Type B pancreatic cell (in vitro differentiated cells): ENCODE measurements around the gene ZWILCH. TPM values are rescaled to one million over a fixed set of nuclear protein-coding genes. Genes with fewer than 3 reads are reported as not detected.

Source experiments
- DNase-seq: peaks from one replicate; pipeline ENCODE4 v3.0.0; 2021; ENCODE audit warnings: mixed read lengths; ENCODE audit not compliant: unreplicated experiment; ENCODE audit errors: extremely low spot score
- H3K27ac Mint-ChIP-seq: 2 replicates; pipeline ENCODE4 v1.8.0; 2021; ENCODE audit warnings: mild to moderate bottlenecking, mixed read lengths
- H3K27me3 Mint-ChIP-seq: 2 replicates; pipeline ENCODE4 v1.8.0; 2021; ENCODE audit warnings: mixed read lengths
- H3K36me3 Mint-ChIP-seq: 2 replicates; pipeline ENCODE4 v1.8.0; 2021; ENCODE audit warnings: mixed read lengths
- H3K4me1 Mint-ChIP-seq: one replicate; pipeline ENCODE4 v1.8.0; 2021; ENCODE audit warnings: mixed read lengths; ENCODE audit not compliant: unreplicated experiment
- H3K4me3 Mint-ChIP-seq: 2 replicates; pipeline ENCODE4 v1.8.0; 2021; ENCODE audit warnings: mild to moderate bottlenecking, mixed read lengths
- H3K9me3 Mint-ChIP-seq: 2 replicates; pipeline ENCODE4 v1.8.0; 2021; ENCODE audit warnings: mixed read lengths
- CTCF ChIP-seq: fragments of 200-600 bp; sonication (generic); conservative IDR thresholded peaks from 2 replicates; pipeline ENCODE4 v1.5.0; 2021; ENCODE audit warnings: antibody characterized with exemption, mild to moderate bottlenecking
- total RNA-seq: library from RNA; stranded (reverse); gene quantifications from 2 replicates; pipeline ENCODE4 v1.2.1, GENCODE V29; 2021; ENCODE audit warnings: low replicate concordance

ZWILCH gene
- total RNA-seq, 1 donor from 2014 or later: 23.2 TPM

DNA sequence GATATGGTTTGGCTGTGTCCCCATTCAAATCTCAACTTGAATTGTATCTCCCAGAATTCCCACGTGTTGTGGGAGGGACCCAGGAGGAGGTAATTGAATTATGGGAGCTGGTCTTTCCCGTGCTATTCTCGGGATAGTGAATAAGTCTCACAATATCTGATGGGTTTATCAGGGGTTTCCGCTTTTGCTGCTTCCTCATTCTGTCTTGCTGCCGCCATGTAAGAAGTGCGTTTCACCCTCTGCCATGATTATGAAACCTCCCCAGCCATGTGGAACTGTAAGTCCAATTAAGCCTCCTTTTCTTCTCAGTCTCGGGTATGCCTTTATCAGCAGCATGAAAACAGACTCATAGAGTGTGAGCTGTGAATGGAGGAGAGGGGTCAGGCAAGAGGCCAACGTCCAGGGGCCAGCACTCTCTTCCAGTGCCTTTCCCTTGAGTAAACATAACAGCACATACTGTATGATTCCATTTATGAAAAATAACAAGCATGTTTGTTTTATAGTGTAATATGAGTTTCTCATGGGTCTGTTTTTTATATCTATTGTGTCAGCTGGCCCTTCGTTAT lies 76.9 kb downstream of the ZWILCH start:
- Mint-ChIP-seq H3K4me3 (no peak overlapping the region), H3K27me3 (peaks cover 7% of the 10 kb centered on the region), H3K4me1 (peaks cover 3% of the 10 kb centered on the region), H3K9me3 (no peaks in the 10 kb centered on the region), H3K27ac (peak overlapping the region; percentile 61), H3K36me3 (no peaks in the 10 kb centered on the region)
- no peak for DNase-seq
- no peak for TF ChIP-seq CTCF

DNA sequence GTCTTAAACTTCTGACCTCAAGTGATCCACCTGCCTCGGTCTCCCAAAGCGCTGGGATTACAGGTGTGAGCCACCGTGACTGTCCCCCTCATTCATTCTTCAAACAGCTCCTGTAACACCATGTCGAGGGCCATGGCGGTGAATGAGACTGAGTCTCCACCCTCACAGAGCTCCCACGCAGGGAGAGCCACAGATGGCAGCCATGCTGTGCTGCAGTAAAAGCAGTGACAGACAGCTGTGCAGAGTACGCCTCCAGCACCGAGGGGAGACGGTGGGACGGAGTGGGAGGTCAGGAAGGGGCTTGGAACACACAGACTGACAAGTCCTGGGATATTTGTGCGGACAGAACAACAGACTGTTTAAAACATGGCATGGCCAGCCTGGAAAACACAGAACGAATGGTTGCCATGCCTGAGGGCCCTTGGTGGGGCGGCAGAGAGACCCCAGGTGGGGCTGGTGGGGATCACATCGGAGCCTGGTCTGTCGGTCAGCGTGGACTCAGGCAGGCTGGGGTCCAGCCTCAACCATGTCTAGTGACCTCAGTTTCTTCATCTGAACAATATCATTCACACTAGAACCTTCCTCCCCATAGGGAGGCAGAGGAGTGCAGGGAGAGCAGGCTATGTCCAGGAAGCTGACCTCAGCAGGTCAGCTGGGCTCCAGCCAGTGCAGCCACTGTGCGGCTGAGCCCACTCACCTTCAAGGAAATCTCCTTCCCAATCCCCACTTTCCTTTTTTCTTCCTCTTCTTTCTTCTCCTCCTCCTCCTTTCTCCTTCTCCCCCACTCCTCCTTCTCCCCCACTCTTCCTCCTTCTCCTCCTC lies 81.2 kb downstream of the ZWILCH start:
- Mint-ChIP-seq H3K9me3 (no peaks in the 10 kb centered on the region), H3K4me1 (peaks cover 10% of the 10 kb centered on the region), H3K4me3 (no peak overlapping the region), H3K27me3 (peaks cover 15% of the 10 kb centered on the region), H3K27ac (no peak overlapping the region), H3K36me3 (no peaks in the 10 kb centered on the region)
- no peak for DNase-seq
- no peak for TF ChIP-seq CTCF

DNA sequence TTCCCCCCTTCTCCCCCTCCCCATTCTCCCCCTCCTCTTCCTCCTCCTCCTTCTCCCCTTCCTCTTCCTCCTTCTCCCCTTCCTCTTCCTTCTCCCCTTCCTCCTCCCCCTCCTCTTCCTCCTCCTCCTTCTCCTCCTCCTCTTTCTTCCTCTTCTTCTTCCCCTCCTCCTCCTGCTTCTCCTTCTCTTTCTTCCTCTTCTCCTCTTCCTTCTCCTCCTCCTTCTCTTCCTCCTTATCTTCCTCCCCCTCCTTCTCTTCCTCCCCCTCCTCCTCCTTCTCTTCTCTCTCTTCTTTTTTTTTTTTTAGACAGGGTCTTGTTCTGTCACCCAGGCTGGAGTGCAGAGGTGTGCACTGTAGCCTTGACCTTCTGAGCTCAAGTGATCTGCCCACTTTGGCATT lies 81.9 kb downstream of the ZWILCH start:
- Mint-ChIP-seq H3K9me3 (no peaks in the 10 kb centered on the region), H3K4me1 (peaks cover 9% of the 10 kb centered on the region), H3K27ac (no peak overlapping the region), H3K4me3 (no peak overlapping the region), H3K36me3 (no peaks in the 10 kb centered on the region), H3K27me3 (peaks cover 15% of the 10 kb centered on the region)
- no peak for DNase-seq
- no peak for TF ChIP-seq CTCF

GRCh38 chr15:66587749-66588148 lies 82.6 kb downstream of the ZWILCH start:
- H3K27me3 Mint-ChIP-seq: peaks cover 17% of the 10 kb centered on the region
- H3K36me3 Mint-ChIP-seq: no peaks in the 10 kb centered on the region
- no peak for DNase-seq
- peaks cover 9% of the 10 kb centered on the region for H3K4me1 Mint-ChIP-seq
- no peak for TF ChIP-seq CTCF
- no peaks in the 10 kb centered on the region for H3K9me3 Mint-ChIP-seq
- H3K4me3 Mint-ChIP-seq: no peak overlapping the region
- peak overlapping the region; percentile 5 for H3K27ac Mint-ChIP-seq

DNA sequence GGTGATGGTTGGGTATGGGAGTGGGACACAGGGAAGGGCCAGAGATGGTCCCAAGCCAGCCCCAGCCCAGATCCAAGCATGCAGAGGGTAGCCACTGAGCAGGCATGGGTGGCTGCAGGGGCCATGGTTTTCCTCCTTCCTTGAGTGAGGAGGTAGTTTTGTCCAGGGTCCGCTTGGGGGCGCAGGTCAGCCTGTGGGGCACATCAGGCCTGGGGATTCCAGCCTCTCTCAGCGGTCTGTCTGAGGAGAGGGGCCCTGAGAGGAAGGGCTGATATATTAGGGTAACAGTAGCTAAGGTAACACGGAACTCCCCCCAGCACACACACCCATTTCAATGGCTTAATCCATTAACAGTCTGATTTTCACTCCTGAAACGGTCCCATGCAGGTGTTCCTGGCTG lies 83.4 kb downstream of the ZWILCH start:
- peaks cover 24% of the 10 kb centered on the region for H3K27me3 Mint-ChIP-seq
- no peaks in the 10 kb centered on the region for H3K36me3 Mint-ChIP-seq
- peak overlapping the region; percentile 5 for H3K27ac Mint-ChIP-seq
- TF ChIP-seq CTCF: peak; percentile 15
- no peak for DNase-seq
- H3K4me1 Mint-ChIP-seq: peaks cover 12% of the 10 kb centered on the region
- H3K4me3 Mint-ChIP-seq: no peak overlapping the region
- H3K9me3 Mint-ChIP-seq: no peaks in the 10 kb centered on the region
